ENCODE data around the gene PTPRF.
A peak's percentile ranks its signal among the peaks of the same experiment; 100 is the strongest.
"Not testable (repeated sequence)": the region's sequence is repeated elsewhere in the genome, so short reads cannot be mapped to it uniquely, and the experiment has no call there.

PTPRF gene

DNA sequence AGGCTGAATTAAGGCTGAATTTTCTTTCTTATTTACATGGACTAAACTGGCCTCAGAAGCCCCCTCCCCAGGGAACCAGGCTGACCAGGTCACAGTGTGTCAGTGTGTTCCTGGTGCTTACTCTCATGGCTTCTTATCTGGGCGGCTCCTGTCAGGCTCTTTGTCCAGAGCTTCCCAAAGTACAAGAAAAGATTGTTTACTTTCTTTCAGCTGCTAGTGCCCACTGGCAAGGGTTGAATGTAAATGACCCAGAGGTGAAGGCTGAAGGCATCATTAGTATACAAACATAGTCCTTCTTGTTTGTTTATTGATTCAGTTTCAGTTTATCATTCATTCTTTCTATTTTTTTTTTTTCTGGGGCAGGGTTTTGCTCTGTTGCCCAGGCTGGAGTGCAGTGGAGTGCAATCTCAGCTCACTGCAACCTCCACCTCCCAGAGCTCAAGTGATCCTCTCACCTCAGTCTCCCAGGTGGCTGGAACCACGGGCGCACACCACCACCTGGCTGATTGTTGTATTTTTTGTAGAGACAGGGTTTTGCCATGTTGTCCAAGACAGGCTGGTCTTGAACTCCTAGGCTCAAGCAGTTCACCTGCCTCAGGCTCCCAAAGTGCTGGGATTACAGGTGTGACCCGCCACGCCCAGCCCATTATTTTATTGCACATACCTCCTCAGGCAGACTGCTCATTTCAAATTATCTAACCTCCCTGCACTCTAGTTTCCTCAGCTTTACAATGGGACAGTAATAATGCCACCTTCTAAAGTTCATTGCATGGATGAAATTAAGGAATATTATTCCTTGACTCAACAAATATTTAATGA is 109.5 kb downstream of the PTPRF start:
- Histone ChIP-seq H3K4me1 (ENCODE audit: control insufficient read depth in 1 of 2, insufficient read depth in 2 of 2, low read length in 2 of 2) (no peaks in the 10 kb centered on the region), H3K36me3 (ENCODE audit: control insufficient read depth in 1 of 2, insufficient read depth in 2 of 2, low read length in 2 of 2) (no peaks in the 10 kb centered on the region), H3K27me3 (ENCODE audit: low read depth, low read length) (no peaks in the 10 kb centered on the region), H3K4me3 (ENCODE audit: low read depth in 1 of 2, low read length in 2 of 2) (no peak overlapping the region), H3K27ac (ENCODE audit: low read length) (no peak overlapping the region), H3K9me3 (ENCODE audit: control insufficient read depth in 1 of 2, low read length in 2 of 2) (no peaks in the 10 kb centered on the region)

DNA sequence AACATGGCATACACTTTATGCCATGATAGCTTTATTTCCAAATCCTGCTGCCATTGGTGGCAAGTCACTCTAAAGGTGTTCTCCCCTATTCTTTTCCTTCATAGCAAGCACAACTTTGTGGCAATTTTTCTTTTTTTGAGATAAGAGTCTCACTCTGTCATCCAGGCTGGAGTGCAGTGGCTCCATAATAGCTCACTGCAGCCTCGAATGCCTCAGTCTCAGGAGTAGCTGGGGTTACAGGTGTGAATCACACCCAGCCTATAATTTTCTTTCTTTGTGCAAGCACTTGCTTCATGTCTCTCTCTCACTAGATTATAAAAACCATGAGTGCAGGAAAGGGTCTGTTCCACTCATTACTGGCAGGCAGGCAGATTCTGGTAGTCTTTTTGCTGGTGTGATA is 113.9 kb downstream of the PTPRF start:
- Histone ChIP-seq H3K36me3 (ENCODE audit: control insufficient read depth in 1 of 2, insufficient read depth in 2 of 2, low read length in 2 of 2) (no peaks in the 10 kb centered on the region), H3K27me3 (ENCODE audit: low read depth, low read length) (no peaks in the 10 kb centered on the region), H3K9me3 (ENCODE audit: control insufficient read depth in 1 of 2, low read length in 2 of 2) (no peaks in the 10 kb centered on the region), H3K4me3 (ENCODE audit: low read depth in 1 of 2, low read length in 2 of 2) (no peak overlapping the region), H3K27ac (ENCODE audit: low read length) (no peak overlapping the region), H3K4me1 (ENCODE audit: control insufficient read depth in 1 of 2, insufficient read depth in 2 of 2, low read length in 2 of 2) (peaks cover 0 to 5% of the 10 kb centered on the region in 2 donors)

DNA sequence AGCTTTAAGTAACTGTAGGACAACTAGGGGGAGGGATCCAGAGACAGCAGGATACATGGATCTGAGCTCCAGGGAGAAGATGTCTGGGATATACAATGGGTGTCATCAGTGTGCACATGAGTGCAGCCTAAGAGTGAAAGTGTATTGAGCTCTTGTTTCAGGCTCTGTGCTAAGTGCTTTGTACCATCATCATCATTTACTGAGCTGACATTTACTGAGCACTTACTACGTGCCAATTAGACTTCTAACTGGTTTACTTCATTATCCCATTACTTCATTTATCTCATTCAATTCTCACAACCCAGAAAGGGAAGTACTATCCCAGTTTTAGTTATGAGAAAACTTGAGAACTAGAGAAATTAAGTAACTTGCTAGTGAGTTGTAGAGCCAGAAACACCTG is 114.8 kb downstream of the PTPRF start:
- H3K27ac ChIP-seq (ENCODE audit: low read length), result no peak overlapping the region
- no peaks in the 10 kb centered on the region for H3K9me3 ChIP-seq (ENCODE audit: control insufficient read depth in 1 of 2, low read length in 2 of 2)
- H3K27me3 ChIP-seq (ENCODE audit: low read depth, low read length), result no peaks in the 10 kb centered on the region
- no peak overlapping the region for H3K4me3 ChIP-seq (ENCODE audit: low read depth in 1 of 2, low read length in 2 of 2)
- peaks cover 0 to 5% of the 10 kb centered on the region in 2 donors for H3K4me1 ChIP-seq (ENCODE audit: control insufficient read depth in 1 of 2, insufficient read depth in 2 of 2, low read length in 2 of 2)
- H3K36me3 ChIP-seq (ENCODE audit: control insufficient read depth in 1 of 2, insufficient read depth in 2 of 2, low read length in 2 of 2), result no peaks in the 10 kb centered on the region

DNA sequence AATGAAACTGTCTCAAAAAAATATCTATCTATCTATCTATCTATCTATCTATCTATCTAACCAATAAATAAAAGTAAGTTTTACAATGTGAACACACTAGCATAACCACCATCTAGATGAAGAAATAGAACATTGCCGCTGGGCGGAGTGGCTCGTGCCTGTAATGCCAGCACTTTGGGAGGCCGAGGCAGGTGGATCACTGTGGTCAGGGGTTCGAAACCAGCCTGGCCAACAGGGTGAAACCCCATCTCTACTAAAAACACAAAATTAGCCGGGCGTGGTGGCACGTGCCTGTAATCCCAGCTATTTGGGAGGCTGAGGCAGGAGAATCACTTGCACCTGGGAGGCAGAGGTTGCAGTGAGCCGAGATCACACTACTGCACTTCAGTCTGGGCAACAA is 116.6 kb downstream of the PTPRF start:
- not testable (repeated sequence) for H3K9me3 ChIP-seq (ENCODE audit: control insufficient read depth in 1 of 2, low read length in 2 of 2); H3K27ac ChIP-seq (ENCODE audit: low read length); H3K4me3 ChIP-seq (ENCODE audit: low read depth in 1 of 2, low read length in 2 of 2); H3K27me3 ChIP-seq (ENCODE audit: low read depth, low read length); H3K36me3 ChIP-seq (ENCODE audit: control insufficient read depth in 1 of 2, insufficient read depth in 2 of 2, low read length in 2 of 2)
- peaks cover 0 to 21% of the 10 kb centered on the region in 2 donors for H3K4me1 ChIP-seq (ENCODE audit: control insufficient read depth in 1 of 2, insufficient read depth in 2 of 2, low read length in 2 of 2)

DNA sequence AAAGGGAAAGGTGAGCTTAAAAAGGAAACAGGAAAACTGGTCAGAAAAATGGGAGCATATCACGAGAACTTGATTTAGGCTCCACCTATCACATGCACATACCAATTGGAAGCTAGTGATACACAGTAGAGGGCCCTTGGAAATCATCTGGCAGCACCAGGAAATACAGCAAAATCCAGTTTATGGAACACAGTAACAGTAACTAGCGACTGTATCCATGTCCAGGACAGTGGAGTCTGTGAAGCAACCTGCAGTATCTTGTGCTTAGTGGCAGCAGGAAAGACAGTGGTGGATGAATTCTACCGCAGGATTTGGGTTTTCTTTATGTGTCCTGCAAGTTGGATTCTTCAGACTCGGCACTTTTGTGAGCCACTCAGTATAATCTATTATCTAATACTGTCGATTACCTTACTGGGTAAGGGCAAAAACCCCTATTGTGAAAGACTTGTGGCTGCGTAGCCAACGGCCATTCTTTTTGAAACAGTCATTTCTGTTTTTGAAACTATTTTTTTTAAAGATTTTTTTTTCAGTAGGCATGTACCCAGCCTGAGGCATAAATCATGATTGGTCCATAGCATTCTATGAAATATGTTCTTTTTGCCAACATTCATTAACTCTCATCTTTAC is 117.7 kb downstream of the PTPRF start:
- Histone ChIP-seq H3K36me3 (ENCODE audit: control insufficient read depth in 1 of 2, insufficient read depth in 2 of 2, low read length in 2 of 2) (peaks cover 2 to 4% of the 10 kb centered on the region in 2 donors), H3K4me1 (ENCODE audit: control insufficient read depth in 1 of 2, insufficient read depth in 2 of 2, low read length in 2 of 2) (peaks cover 0 to 21% of the 10 kb centered on the region in 2 donors), H3K4me3 (ENCODE audit: low read depth in 1 of 2, low read length in 2 of 2) (no peak overlapping the region), H3K27me3 (ENCODE audit: low read depth, low read length) (no peaks in the 10 kb centered on the region), H3K27ac (ENCODE audit: low read length) (no peak overlapping the region), H3K9me3 (ENCODE audit: control insufficient read depth in 1 of 2, low read length in 2 of 2) (no peaks in the 10 kb centered on the region)

DNA sequence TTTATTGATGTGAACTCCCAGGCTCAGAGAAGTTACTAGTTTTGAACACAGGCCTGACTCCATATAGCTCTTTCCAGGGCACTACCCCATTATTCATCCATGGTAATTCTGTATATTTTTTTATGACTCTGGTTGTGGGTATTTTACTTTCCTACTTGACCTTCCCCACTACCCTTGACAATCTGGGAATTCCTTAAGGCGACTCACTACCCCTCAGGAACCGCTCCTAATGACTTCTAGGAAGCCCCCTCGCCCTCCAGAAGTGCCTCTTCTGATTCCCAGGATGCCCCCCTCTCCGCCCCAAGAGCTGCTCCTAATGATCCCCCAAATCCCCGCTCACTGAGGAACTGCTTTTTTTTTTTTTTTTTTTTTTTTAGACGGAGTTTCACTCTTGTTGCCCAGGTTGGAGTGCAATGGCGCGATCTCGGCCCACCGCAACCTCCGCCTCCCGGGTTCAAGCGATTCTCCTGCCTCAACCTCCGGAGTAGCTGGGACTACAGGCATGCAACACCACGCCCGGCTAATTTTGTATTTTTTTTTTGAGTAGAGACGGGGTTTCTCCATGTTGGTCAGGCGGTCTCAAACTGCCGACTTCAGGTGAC is 118.3 kb downstream of the PTPRF start:
- peaks cover 9 to 10% of the 10 kb centered on the region in 2 donors for H3K36me3 ChIP-seq (ENCODE audit: control insufficient read depth in 1 of 2, insufficient read depth in 2 of 2, low read length in 2 of 2)
- peaks cover 0 to 21% of the 10 kb centered on the region in 2 donors for H3K4me1 ChIP-seq (ENCODE audit: control insufficient read depth in 1 of 2, insufficient read depth in 2 of 2, low read length in 2 of 2)
- H3K27me3 ChIP-seq (ENCODE audit: low read depth, low read length), result no peaks in the 10 kb centered on the region
- peak overlapping the region; percentile 95 to 97 for H3K4me3 ChIP-seq (ENCODE audit: low read depth in 1 of 2, low read length in 2 of 2)
- peak overlapping the region; percentile 92 for H3K27ac ChIP-seq (ENCODE audit: low read length)
- no peaks in the 10 kb centered on the region for H3K9me3 ChIP-seq (ENCODE audit: control insufficient read depth in 1 of 2, low read length in 2 of 2)

DNA sequence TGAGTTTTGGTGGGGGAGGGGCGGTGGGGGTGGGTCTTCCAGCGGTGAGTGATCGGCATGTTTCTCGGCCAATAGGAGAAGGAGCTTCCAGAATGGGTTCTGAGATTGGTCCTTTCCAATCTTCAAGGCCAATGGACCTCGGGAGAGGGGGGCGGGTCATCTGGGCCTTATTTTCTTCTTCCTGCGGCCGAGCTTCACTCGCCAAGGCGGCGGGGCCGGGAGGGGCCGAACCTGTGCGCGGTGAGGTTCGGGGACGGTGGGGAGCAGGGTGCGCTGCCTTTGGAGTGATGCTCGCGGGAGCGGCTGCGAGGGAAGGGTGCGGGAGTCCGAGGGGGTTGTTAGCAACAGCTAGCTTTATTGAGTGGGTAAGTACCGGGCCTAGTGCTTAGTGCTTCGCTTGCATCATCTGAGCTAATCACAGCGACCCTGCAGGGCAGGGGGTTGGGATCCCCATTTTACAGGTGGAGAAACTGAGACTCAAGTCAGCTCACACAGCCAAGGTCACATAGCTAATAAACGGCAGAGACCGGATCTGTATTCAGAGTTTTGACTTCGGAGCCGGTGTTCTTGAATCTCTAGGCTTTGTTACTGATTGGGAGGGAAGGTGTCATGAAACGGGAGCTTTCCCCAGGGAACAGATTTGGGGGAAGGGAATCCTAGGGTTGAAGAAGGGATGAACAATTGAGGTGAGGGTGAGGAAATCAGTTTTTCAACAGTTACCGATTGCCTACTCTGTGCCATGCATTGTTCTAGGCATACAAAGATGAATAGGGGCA is 119.8 kb downstream of the PTPRF start:
- Histone ChIP-seq H3K4me3 (ENCODE audit: low read depth in 1 of 2, low read length in 2 of 2) (peak overlapping the region; percentile 95 to 97), H3K4me1 (ENCODE audit: control insufficient read depth in 1 of 2, insufficient read depth in 2 of 2, low read length in 2 of 2) (peaks cover 0 to 21% of the 10 kb centered on the region in 2 donors), H3K9me3 (ENCODE audit: control insufficient read depth in 1 of 2, low read length in 2 of 2) (no peaks in the 10 kb centered on the region), H3K36me3 (ENCODE audit: control insufficient read depth in 1 of 2, insufficient read depth in 2 of 2, low read length in 2 of 2) (peaks cover 18 to 24% of the 10 kb centered on the region in 2 donors), H3K27ac (ENCODE audit: low read length) (peak overlapping the region; percentile 92), H3K27me3 (ENCODE audit: low read depth, low read length) (no peaks in the 10 kb centered on the region)

DNA sequence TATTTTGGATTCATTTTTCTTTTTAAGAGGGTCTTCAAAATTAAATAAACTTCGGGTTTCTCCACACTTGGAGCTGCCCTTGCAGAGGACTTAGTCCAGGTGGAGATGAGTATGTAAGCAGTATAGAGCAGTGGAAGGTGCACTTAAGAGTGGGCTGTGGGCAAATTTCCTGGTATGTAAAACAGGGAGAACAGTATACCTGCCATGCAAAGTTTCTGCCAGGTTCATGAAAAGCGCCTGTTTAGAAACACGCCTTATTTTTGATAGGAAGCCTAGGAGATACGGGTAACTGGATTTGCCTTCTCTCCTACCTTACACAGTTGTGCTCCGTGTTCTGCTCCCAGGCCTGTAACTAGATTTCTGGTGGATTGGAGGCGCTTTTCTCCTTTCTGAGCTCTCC is 120.5 kb downstream of the PTPRF start:
- H3K27ac ChIP-seq (ENCODE audit: low read length), result peak overlapping the region; percentile 92
- H3K4me1 ChIP-seq (ENCODE audit: control insufficient read depth in 1 of 2, insufficient read depth in 2 of 2, low read length in 2 of 2), result peaks cover 0 to 21% of the 10 kb centered on the region in 2 donors
- H3K4me3 ChIP-seq (ENCODE audit: low read depth in 1 of 2, low read length in 2 of 2), result peak overlapping the region; percentile 95 to 97
- H3K9me3 ChIP-seq (ENCODE audit: control insufficient read depth in 1 of 2, low read length in 2 of 2), result no peaks in the 10 kb centered on the region
- peaks cover 24 to 30% of the 10 kb centered on the region in 2 donors for H3K36me3 ChIP-seq (ENCODE audit: control insufficient read depth in 1 of 2, insufficient read depth in 2 of 2, low read length in 2 of 2)
- H3K27me3 ChIP-seq (ENCODE audit: low read depth, low read length), result no peaks in the 10 kb centered on the region

DNA sequence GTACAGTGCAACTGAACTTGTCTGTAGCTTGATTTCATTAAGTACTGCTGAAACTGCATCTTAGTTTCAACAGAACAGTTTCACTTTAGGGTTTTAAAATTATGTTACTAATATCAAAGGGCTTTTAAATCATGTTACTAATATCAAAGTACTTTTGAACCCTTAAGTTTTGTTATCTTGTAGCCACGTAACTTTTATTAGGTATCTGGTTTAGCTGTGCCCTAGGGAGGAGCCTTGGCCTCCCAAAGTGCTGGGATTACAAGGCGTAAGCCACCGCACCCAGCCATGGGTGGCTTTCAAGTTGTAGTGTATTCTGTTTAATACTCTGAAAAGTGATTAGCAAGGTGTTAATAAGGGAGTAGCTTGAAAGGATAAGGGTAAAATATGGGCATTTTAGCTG is 121.2 kb downstream of the PTPRF start:
- peaks cover 0 to 21% of the 10 kb centered on the region in 2 donors for H3K4me1 ChIP-seq (ENCODE audit: control insufficient read depth in 1 of 2, insufficient read depth in 2 of 2, low read length in 2 of 2)
- H3K4me3 ChIP-seq (ENCODE audit: low read depth in 1 of 2, low read length in 2 of 2), result peak overlapping the region in 1 of 2 donors; percentile 95
- H3K27me3 ChIP-seq (ENCODE audit: low read depth, low read length), result no peaks in the 10 kb centered on the region
- no peaks in the 10 kb centered on the region for H3K9me3 ChIP-seq (ENCODE audit: control insufficient read depth in 1 of 2, low read length in 2 of 2)
- H3K27ac ChIP-seq (ENCODE audit: low read length), result peak overlapping the region; percentile 92
- peaks cover 24 to 36% of the 10 kb centered on the region in 2 donors for H3K36me3 ChIP-seq (ENCODE audit: control insufficient read depth in 1 of 2, insufficient read depth in 2 of 2, low read length in 2 of 2)

DNA sequence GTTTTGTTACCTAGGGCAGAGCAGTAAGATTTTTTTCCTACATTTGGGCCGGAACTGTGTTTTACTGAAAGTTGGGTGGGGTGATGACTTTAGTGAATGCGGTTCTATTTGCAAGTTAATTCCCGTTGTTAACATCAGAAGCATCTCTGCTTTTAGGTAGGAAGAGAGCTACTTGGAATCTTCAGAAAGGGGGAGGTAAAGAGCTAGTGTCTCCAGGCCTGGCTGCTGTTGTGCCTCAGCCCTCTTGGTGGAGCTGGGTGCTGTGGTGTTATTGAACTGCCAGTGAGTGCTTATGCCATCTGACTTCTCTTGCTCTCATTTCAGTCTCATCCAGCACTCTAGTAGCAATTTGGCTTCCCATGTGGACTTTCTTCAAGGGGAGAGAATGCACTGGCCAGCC is 122.7 kb downstream of the PTPRF start:
- Histone ChIP-seq H3K9me3 (ENCODE audit: control insufficient read depth in 1 of 2, low read length in 2 of 2) (no peaks in the 10 kb centered on the region), H3K27ac (ENCODE audit: low read length) (no peak overlapping the region), H3K27me3 (ENCODE audit: low read depth, low read length) (no peaks in the 10 kb centered on the region), H3K4me3 (ENCODE audit: low read depth in 1 of 2, low read length in 2 of 2) (no peak overlapping the region), H3K4me1 (ENCODE audit: control insufficient read depth in 1 of 2, insufficient read depth in 2 of 2, low read length in 2 of 2) (peaks cover 0 to 21% of the 10 kb centered on the region in 2 donors), H3K36me3 (ENCODE audit: control insufficient read depth in 1 of 2, insufficient read depth in 2 of 2, low read length in 2 of 2) (peaks cover 24 to 44% of the 10 kb centered on the region in 2 donors)

DNA sequence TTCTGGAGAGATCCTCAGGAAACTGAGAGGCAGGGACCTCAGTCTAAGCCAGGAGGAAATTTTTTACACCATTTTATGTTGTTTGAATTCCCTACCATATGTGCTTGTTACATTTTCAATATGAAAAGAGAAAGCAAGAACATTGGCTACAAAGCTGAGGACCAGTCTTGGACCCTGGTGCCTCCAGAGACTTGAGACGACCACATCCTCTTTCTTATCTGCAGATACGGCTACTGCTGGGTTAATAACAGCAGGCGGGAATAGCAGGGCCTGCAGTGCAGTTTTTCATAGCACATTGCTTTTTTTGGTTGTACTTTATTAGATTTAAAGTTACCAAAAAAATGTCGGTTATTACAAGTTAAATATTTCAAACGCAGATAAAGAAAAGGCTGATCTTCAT is 123.2 kb downstream of the PTPRF start:
- Histone ChIP-seq H3K4me1 (ENCODE audit: control insufficient read depth in 1 of 2, insufficient read depth in 2 of 2, low read length in 2 of 2) (peaks cover 0 to 19% of the 10 kb centered on the region in 2 donors), H3K9me3 (ENCODE audit: control insufficient read depth in 1 of 2, low read length in 2 of 2) (no peaks in the 10 kb centered on the region), H3K27ac (ENCODE audit: low read length) (no peak overlapping the region), H3K27me3 (ENCODE audit: low read depth, low read length) (no peaks in the 10 kb centered on the region), H3K36me3 (ENCODE audit: control insufficient read depth in 1 of 2, insufficient read depth in 2 of 2, low read length in 2 of 2) (peaks cover 24 to 47% of the 10 kb centered on the region in 2 donors), H3K4me3 (ENCODE audit: low read depth in 1 of 2, low read length in 2 of 2) (no peak overlapping the region)

Measured in muscle layer of duodenum (tissue), 2 donors.